Neural progenitor cell (in vitro differentiated cells): ENCODE results near the gene VAV3. TPM values are rescaled to one million over a fixed set of nuclear protein-coding genes. Genes with fewer than 3 reads are reported as not detected.

ENCODE experiments used
- DNase-seq: peaks from one replicate; pipeline ENCODE4 v3.0.0-alpha.2; 2016; ENCODE audit warnings: low spot score
- H2AFZ ChIP-seq: fragments of 200-600 bp; sonication (generic); replicated peaks from 2 replicates; pipeline ENCODE4 v1.6.1; 2016; ENCODE audit warnings: antibody characterized with exemption
- H3F3A ChIP-seq: fragments of 200-600 bp; sonication (generic); 2 replicates; pipeline ENCODE4 v1.6.1; 2016; ENCODE audit warnings: antibody characterized with exemption, low read depth
- H3K27ac ChIP-seq: fragments of 200-600 bp; sonication (generic); 2 replicates; pipeline ENCODE4 v1.5.1; 2016; ENCODE audit warnings: mild to moderate bottlenecking
- H3K27me3 ChIP-seq: fragments of 200-600 bp; sonication (generic); 2 replicates; pipeline ENCODE4 v1.6.1; 2016; ENCODE audit warnings: mild to moderate bottlenecking, moderate library complexity
- H3K36me3 ChIP-seq: fragments of 200-600 bp; sonication (generic); 2 replicates; pipeline ENCODE4 v1.5.1; 2016
- H3K4me1 ChIP-seq: fragments of 200-600 bp; sonication (generic); 2 replicates; pipeline ENCODE4 v1.6.1; 2016; ENCODE audit warnings: mixed run types
- H3K4me2 ChIP-seq: fragments of 200-600 bp; sonication (generic); 2 replicates; pipeline ENCODE4 v1.6.1; 2016
- H3K4me3 ChIP-seq: fragments of 200-600 bp; sonication (generic); 2 replicates; pipeline ENCODE4 v1.5.1; 2016
- H3K79me2 ChIP-seq: fragments of 200-600 bp; sonication (generic); 2 replicates; pipeline ENCODE4 v1.6.1; 2016; ENCODE audit warnings: low read depth
- H3K9ac ChIP-seq: fragments of 200-600 bp; sonication (generic); 2 replicates; pipeline ENCODE4 v1.6.1; 2016
- H3K9me3 ChIP-seq: fragments of 200-600 bp; sonication (generic); 2 replicates; pipeline ENCODE4 v1.5.1; 2016; ENCODE audit warnings: low read depth
- H4K20me1 ChIP-seq: fragments of 200-600 bp; sonication (generic); 2 replicates; pipeline ENCODE4 v1.6.1; 2016; ENCODE audit warnings: low read depth
- H3K27ac Mint-ChIP-seq: 3 replicates; pipeline ENCODE4 v1.8.0; 2021; ENCODE audit warnings: mixed read lengths
- H3K27me3 Mint-ChIP-seq: 2 replicates; pipeline ENCODE4 v1.8.0; 2022; ENCODE audit warnings: low read depth, mild to moderate bottlenecking, inconsistent platforms, moderate library complexity, mixed read lengths; ENCODE audit not compliant: insufficient read depth
- H3K36me3 Mint-ChIP-seq: 3 replicates; pipeline ENCODE4 v1.8.0; 2021; ENCODE audit warnings: mixed read lengths
- H3K4me1 Mint-ChIP-seq: 3 replicates; pipeline ENCODE4 v1.8.0; 2021; ENCODE audit warnings: mixed read lengths
- H3K4me3 Mint-ChIP-seq: 3 replicates; pipeline ENCODE4 v1.8.0; 2021; ENCODE audit warnings: mild to moderate bottlenecking, moderate library complexity, mixed read lengths
- H3K9me3 Mint-ChIP-seq: 3 replicates; pipeline ENCODE4 v1.8.0; 2020; ENCODE audit warnings: mixed read lengths
- CTCF ChIP-seq: fragments of 200-600 bp; sonication (generic); IDR thresholded peaks from 2 replicates; pipeline ENCODE4 v1.5.1; 2017; ENCODE audit warnings: antibody characterized with exemption, mild to moderate bottlenecking
- EZH2 ChIP-seq: fragments of 200-600 bp; sonication (generic); IDR thresholded peaks from 2 replicates; pipeline ENCODE4 v1.6.1; 2017; ENCODE audit warnings: antibody characterized with exemption, mild to moderate bottlenecking, moderate library complexity
- EZH2phosphoT487 ChIP-seq: fragments of 200-600 bp; sonication (generic); IDR thresholded peaks from 2 replicates; pipeline ENCODE4 v1.6.1; 2017; ENCODE audit warnings: antibody characterized with exemption
- total RNA-seq: library from RNA; depleted of rRNA; stranded (reverse); fragments of >200 nt; gene quantifications from 2 replicates; pipeline ENCODE4 v1.2.3, GENCODE V29; 2015; ENCODE audit warnings: low replicate concordance

VAV3 gene
- total RNA-seq, 1 donor from 2014 or later, result 1.7 TPM

GRCh38 chr1:107762751-107763390, 202.1 kb downstream of the VAV3 start:
- Histone ChIP-seq H3K9me3 (no peaks in the 10 kb centered on the region), H2AFZ (peak overlapping the region; percentile 46), H4K20me1 (no peaks in the 10 kb centered on the region), H3K79me2 (no peaks in the 10 kb centered on the region), H3F3A (peaks cover 20% of the 10 kb centered on the region), H3K4me1 (peaks cover 22% of the 10 kb centered on the region), H3K27ac (peak overlapping the region; percentile 79), H3K27me3 (no peaks in the 10 kb centered on the region), H3K4me2 (peak overlapping the region; percentile 65), H3K4me3 (no peak overlapping the region), H3K9ac (no peak overlapping the region), H3K36me3 (no peaks in the 10 kb centered on the region)
- Mint-ChIP-seq H3K4me1 (peaks cover 7% of the 10 kb centered on the region), H3K27me3 (no peaks in the 10 kb centered on the region), H3K27ac (no peak overlapping the region), H3K4me3 (no peak overlapping the region), H3K36me3 (no peaks in the 10 kb centered on the region), H3K9me3 (no peaks in the 10 kb centered on the region)
- DNase-seq, result peak; percentile 28
- TF ChIP-seq EZH2 (no peak), EZH2phosphoT487 (no peak)

GRCh38 chr1:107760065-107760464, 204.9 kb downstream of the VAV3 start:
- H3K4me3 Mint-ChIP-seq, result no peak overlapping the region
- peaks cover 20% of the 10 kb centered on the region for H3F3A ChIP-seq
- no peaks in the 10 kb centered on the region for H3K79me2 ChIP-seq
- H4K20me1 ChIP-seq, result no peaks in the 10 kb centered on the region
- no peak overlapping the region for H3K9ac ChIP-seq
- no peaks in the 10 kb centered on the region for H3K27me3 ChIP-seq
- peaks cover 22% of the 10 kb centered on the region for H3K4me1 ChIP-seq
- H3K27ac Mint-ChIP-seq, result no peak overlapping the region
- peaks cover 7% of the 10 kb centered on the region for H3K4me1 Mint-ChIP-seq
- TF ChIP-seq EZH2phosphoT487, result no peak
- no peak for TF ChIP-seq EZH2
- no peak for TF ChIP-seq CTCF
- no peaks in the 10 kb centered on the region for H3K36me3 Mint-ChIP-seq
- H3K36me3 ChIP-seq, result no peaks in the 10 kb centered on the region
- H3K27me3 Mint-ChIP-seq, result no peaks in the 10 kb centered on the region
- H3K9me3 Mint-ChIP-seq, result no peaks in the 10 kb centered on the region
- DNase-seq, result no peak
- no peak overlapping the region for H3K4me3 ChIP-seq
- H3K4me2 ChIP-seq, result no peak overlapping the region
- H3K27ac ChIP-seq, result no peak overlapping the region
- no peak overlapping the region for H2AFZ ChIP-seq
- no peaks in the 10 kb centered on the region for H3K9me3 ChIP-seq

GRCh38 chr1:107750364-107750959, 214.5 kb downstream of the VAV3 start:
- H3K4me1 Mint-ChIP-seq, result no peaks in the 10 kb centered on the region
- H3K4me3 Mint-ChIP-seq, result no peak overlapping the region
- TF ChIP-seq EZH2 (no peak), CTCF (peak; percentile 88)
- no peaks in the 10 kb centered on the region for H3K36me3 ChIP-seq
- no peak overlapping the region for H3K4me3 ChIP-seq
- H3K27ac ChIP-seq, result no peak overlapping the region
- H3K9me3 ChIP-seq, result no peaks in the 10 kb centered on the region
- no peak overlapping the region for H3K4me2 ChIP-seq
- no peak overlapping the region for H3K9ac ChIP-seq
- no peaks in the 10 kb centered on the region for H3K27me3 Mint-ChIP-seq
- H3K9me3 Mint-ChIP-seq, result no peaks in the 10 kb centered on the region
- H3K79me2 ChIP-seq, result no peaks in the 10 kb centered on the region
- no peak overlapping the region for H3K27ac Mint-ChIP-seq
- no peaks in the 10 kb centered on the region for H3K27me3 ChIP-seq
- H3K36me3 Mint-ChIP-seq, result no peaks in the 10 kb centered on the region
- H4K20me1 ChIP-seq, result no peaks in the 10 kb centered on the region
- DNase-seq, result peak; percentile 82
- H3K4me1 ChIP-seq, result no peaks in the 10 kb centered on the region
- H2AFZ ChIP-seq, result no peak overlapping the region
- H3F3A ChIP-seq, result no peaks in the 10 kb centered on the region

- Mint-ChIP-seq H3K27ac (no peak overlapping the region), H3K27me3 (no peaks in the 10 kb centered on the region), H3K4me3 (no peak overlapping the region)
Measured at GRCh38 chr1:107748531-107748930, 216.4 kb downstream of the VAV3 start.

More at GRCh38 chr1:107748531-107748930, 216.4 kb downstream of the VAV3 start:
- H3K36me3 ChIP-seq, result no peaks in the 10 kb centered on the region
- no peak overlapping the region for H3K27ac ChIP-seq
- Mint-ChIP-seq H3K36me3 (no peaks in the 10 kb centered on the region), H3K4me1 (no peaks in the 10 kb centered on the region), H3K9me3 (no peaks in the 10 kb centered on the region)
- H3F3A ChIP-seq, result no peaks in the 10 kb centered on the region
- H3K9me3 ChIP-seq, result no peaks in the 10 kb centered on the region
- H3K4me1 ChIP-seq, result no peaks in the 10 kb centered on the region
- peak; percentile 32 for DNase-seq
- H3K4me2 ChIP-seq, result no peak overlapping the region
- no peak overlapping the region for H2AFZ ChIP-seq
- H3K27me3 ChIP-seq, result no peaks in the 10 kb centered on the region
- H3K79me2 ChIP-seq, result no peaks in the 10 kb centered on the region
- TF ChIP-seq EZH2phosphoT487 (no peak), CTCF (peak; percentile 57)
- no peak overlapping the region for H3K9ac ChIP-seq
- H3K4me3 ChIP-seq, result no peak overlapping the region
- H4K20me1 ChIP-seq, result no peaks in the 10 kb centered on the region
